Measurements from ENCODE around the gene LYPD6B.

LYPD6B gene

GRCh38 chr2:149167941-149168340 lies 129.4 kb downstream of the LYPD6B start:
- Histone ChIP-seq H3K4me2 (ENCODE audit: low read depth, low read length, poor library complexity, severe bottlenecking) (no peak overlapping the region), H3K9ac (ENCODE audit: low read length) (no peak overlapping the region), H3K79me2 (ENCODE audit: insufficient read depth, low read length) (no peaks in the 10 kb centered on the region), H3F3A (ENCODE audit: insufficient read depth) (no peaks in the 10 kb centered on the region), H3K27me3 (ENCODE audit: low read length) (no peaks in the 10 kb centered on the region), H3K9me2 (replicated peaks; ENCODE audit: insufficient read depth, low read length) (no peaks in the 10 kb centered on the region), H3K9me3 (ENCODE audit: insufficient read depth, low read length) (0 out of 2 replicates have a peak, but pooled peaks cover 5% of the 10 kb centered on the region), H2AFZ (ENCODE audit: low read depth, low read length, severe bottlenecking) (no peak overlapping the region), H3K27ac (ENCODE audit: low read depth, low read length) (no peak overlapping the region), H4K20me1 (ENCODE audit: low read depth, low read length) (no peaks in the 10 kb centered on the region), H3K36me3 (ENCODE audit: low read length) (peaks cover 12% of the 10 kb centered on the region; the same call in 1 of the 2 replicates), H3K4me3 (ENCODE audit: insufficient read depth, low read length, poor library complexity, severe bottlenecking) (no peak overlapping the region)
- TF ChIP-seq EZH2phosphoT487 (conservative IDR thresholded peaks at IDR 0.05; ENCODE audit: low read length) (no peak), CTCF (IDR thresholded peaks at IDR 0.05; ENCODE audit: insufficient read depth, low read length, poor library complexity, severe bottlenecking) (no peak)

GRCh38 chr2:149169656-149170055 lies 131.2 kb downstream of the LYPD6B start:
- Histone ChIP-seq H3K9me2 (replicated peaks; ENCODE audit: insufficient read depth, low read length) (no peaks in the 10 kb centered on the region), H3K27me3 (ENCODE audit: low read length) (no peaks in the 10 kb centered on the region), H2AFZ (ENCODE audit: low read depth, low read length, severe bottlenecking) (no peak overlapping the region), H3K36me3 (ENCODE audit: low read length) (peaks cover 12% of the 10 kb centered on the region; the same call in 1 of the 2 replicates), H3K79me2 (ENCODE audit: insufficient read depth, low read length) (no peaks in the 10 kb centered on the region), H3K4me2 (ENCODE audit: low read depth, low read length, poor library complexity, severe bottlenecking) (no peak overlapping the region), H3F3A (ENCODE audit: insufficient read depth) (no peaks in the 10 kb centered on the region), H3K27ac (ENCODE audit: low read depth, low read length) (no peak overlapping the region), H3K9ac (ENCODE audit: low read length) (no peak overlapping the region), H3K4me3 (ENCODE audit: insufficient read depth, low read length, poor library complexity, severe bottlenecking) (no peak overlapping the region), H4K20me1 (ENCODE audit: low read depth, low read length) (no peaks in the 10 kb centered on the region), H3K9me3 (ENCODE audit: insufficient read depth, low read length) (0 out of 2 replicates have a peak, but pooled peaks cover 5% of the 10 kb centered on the region)
- TF ChIP-seq EZH2phosphoT487 (conservative IDR thresholded peaks at IDR 0.05; ENCODE audit: low read length) (no peak), CTCF (IDR thresholded peaks at IDR 0.05; ENCODE audit: insufficient read depth, low read length, poor library complexity, severe bottlenecking) (no peak)

GRCh38 chr2:149170156-149170555 lies 131.7 kb downstream of the LYPD6B start:
- no peak overlapping the region for H3K4me3 ChIP-seq (ENCODE audit: insufficient read depth, low read length, poor library complexity, severe bottlenecking)
- no peak overlapping the region for H3K9ac ChIP-seq (ENCODE audit: low read length)
- no peaks in the 10 kb centered on the region for H3K9me2 ChIP-seq (replicated peaks; ENCODE audit: insufficient read depth, low read length)
- H3K27me3 ChIP-seq (ENCODE audit: low read length) = no peaks in the 10 kb centered on the region
- H3K27ac ChIP-seq (ENCODE audit: low read depth, low read length) = no peak overlapping the region
- no peaks in the 10 kb centered on the region for H3K79me2 ChIP-seq (ENCODE audit: insufficient read depth, low read length)
- no peaks in the 10 kb centered on the region for H3F3A ChIP-seq (ENCODE audit: insufficient read depth)
- H3K9me3 ChIP-seq (ENCODE audit: insufficient read depth, low read length) = 0 out of 2 replicates have a peak, but pooled peaks cover 5% of the 10 kb centered on the region
- no peak overlapping the region for H3K4me2 ChIP-seq (ENCODE audit: low read depth, low read length, poor library complexity, severe bottlenecking)
- no peak overlapping the region for H2AFZ ChIP-seq (ENCODE audit: low read depth, low read length, severe bottlenecking)
- H4K20me1 ChIP-seq (ENCODE audit: low read depth, low read length) = no peaks in the 10 kb centered on the region
- peaks cover 12% of the 10 kb centered on the region; the same call in 1 of the 2 replicates for H3K36me3 ChIP-seq (ENCODE audit: low read length)
- TF ChIP-seq EZH2phosphoT487 (conservative IDR thresholded peaks at IDR 0.05; ENCODE audit: low read length) = no peak
- no peak for TF ChIP-seq CTCF (IDR thresholded peaks at IDR 0.05; ENCODE audit: insufficient read depth, low read length, poor library complexity, severe bottlenecking)
